Aorta (tissue), 5 donors: ENCODE data around the gene HTR3A. TPM values are rescaled to one million over a fixed set of nuclear protein-coding genes. Genes with fewer than 3 reads are reported as not detected.
"Not testable (repeated sequence)": the region's sequence is repeated elsewhere in the genome, so short reads cannot be mapped to it uniquely, and the experiment has no call there.

ENCODE experiments used
- ATAC-seq: fragments of 200-7000 bp; cut with Tn5 transposase; one replicate; pipeline ENCODE4 v1.9.1; 2022; ENCODE audit warnings: moderate library complexity; ENCODE audit not compliant: low FRiP score
- DNase-seq, 2 donors: peaks; one replicate each; pipeline ENCODE4 v3.0.0-alpha.2; 2020
- H3K27ac ChIP-seq, 2 donors: one replicate each; pipeline ENCODE4 v1.5.1; 2013; ENCODE audit warnings: low read length in 2 of 2, mild to moderate bottlenecking in 2 of 2, moderate library complexity in 2 of 2, control low read depth in 1 of 2, inconsistent platforms in 1 of 2, low read depth in 1 of 2
- H3K27me3 ChIP-seq, 2 donors: one replicate each; pipeline ENCODE4 v1.6.1; 2013; ENCODE audit warnings: control low read depth in 1 of 2, low read length in 1 of 2, mild to moderate bottlenecking in 1 of 2, moderate library complexity in 1 of 2; ENCODE audit not compliant: insufficient read depth in 2 of 2, control insufficient read depth in 1 of 2
- H3K36me3 ChIP-seq, 2 donors: one replicate each; pipeline ENCODE4 v1.6.1; 2013; ENCODE audit warnings: control low read depth in 1 of 2, low read length in 1 of 2, mild to moderate bottlenecking in 1 of 2; ENCODE audit not compliant: insufficient read depth in 2 of 2, control insufficient read depth in 1 of 2
- H3K4me1 ChIP-seq, 2 donors: one replicate each; pipeline ENCODE4 v1.6.1; 2013; ENCODE audit warnings: low read length in 2 of 2, control low read depth in 1 of 2, mild to moderate bottlenecking in 1 of 2, moderate library complexity in 1 of 2; ENCODE audit not compliant: insufficient read depth in 2 of 2, control insufficient read depth in 1 of 2
- H3K4me3 ChIP-seq, 2 donors: one replicate each; pipeline ENCODE4 v1.5.1; 2013; ENCODE audit warnings: low read length in 2 of 2, control low read depth in 1 of 2, mild to moderate bottlenecking in 1 of 2
- H3K9me3 ChIP-seq: one replicate; pipeline ENCODE4 v1.6.1; 2013; ENCODE audit warnings: mild to moderate bottlenecking, low read length; ENCODE audit not compliant: control insufficient read depth
- WGBS, 2 donors: extraction: QIAGEN DNeasy Blood & Tissue Kit; methylation state at CpG; one replicate each; pipeline ENCODE4 v1.1.7; 2013; 5-methylcytosine and 5-hydroxymethylcytosine counted together
- intact Hi-C, 2 donors: fragments of 100-400 bp; cut with DNase I; formaldehyde crosslinking; loops; one replicate each; pipeline versions ENCODE4 v1.14.2 to v1.15.0; 2022
- polyA plus RNA-seq, 2 donors: library from polyadenylated mRNA; stranded (reverse); fragments of 200-250 nt; gene quantifications; one replicate each; pipeline ENCODE4 v1.2.3, GENCODE V29; 2013
- total RNA-seq, 2 donors: library from RNA; stranded (reverse); fragmentation: NEBNext Ultra II Directional; extraction: Animal tissue kit (Norgen Biotek cat#: 25700); gene quantifications; one replicate each; pipeline ENCODE4 v1.2.1, GENCODE V29; 2021
- donor health status: healthy with polysubstance abuse.
- donor health status: Bipolar disorder and iron deficiency.
- donor health status: DM: no; HTN: no; CAD: no.
- donor health status: DM: no; HTN: no; CAD: no.
- donor health status: DM: yes; HTN: yes; CAD: no.

Gene HTR3A
- total and polyA plus RNA-seq, 4 donors = 0.20 TPM; not detected in 3

GRCh38 chr11:113942256-113942655, 32.7 kb upstream of the HTR3A start:
- ATAC-seq (no peak), DNase-seq (no peak)
- intact Hi-C loops = no loop called here
- Histone ChIP-seq H3K27me3 (no peaks in the 10 kb centered on the region), H3K4me3 (no peak overlapping the region), H3K4me1 (no peaks in the 10 kb centered on the region), H3K27ac (no peak overlapping the region), H3K9me3 (no peaks in the 10 kb centered on the region), H3K36me3 (no peaks in the 10 kb centered on the region)
- 91 to 94% methylated on average over 8 of the region's 8 CpGs for WGBS, 2 donors

GRCh38 chr11:113946162-113946561, 28.7 kb upstream of the HTR3A start:
- DNase-seq, H3K27ac ChIP-seq, H3K36me3 ChIP-seq, H3K27me3 ChIP-seq, ATAC-seq, intact Hi-C loops, H3K4me1 ChIP-seq, H3K4me3 ChIP-seq, H3K9me3 ChIP-seq: not testable (repeated sequence)
- WGBS, 2 donors = 78 to 89% methylated on average over 2 of the region's 2 CpGs

DNA sequence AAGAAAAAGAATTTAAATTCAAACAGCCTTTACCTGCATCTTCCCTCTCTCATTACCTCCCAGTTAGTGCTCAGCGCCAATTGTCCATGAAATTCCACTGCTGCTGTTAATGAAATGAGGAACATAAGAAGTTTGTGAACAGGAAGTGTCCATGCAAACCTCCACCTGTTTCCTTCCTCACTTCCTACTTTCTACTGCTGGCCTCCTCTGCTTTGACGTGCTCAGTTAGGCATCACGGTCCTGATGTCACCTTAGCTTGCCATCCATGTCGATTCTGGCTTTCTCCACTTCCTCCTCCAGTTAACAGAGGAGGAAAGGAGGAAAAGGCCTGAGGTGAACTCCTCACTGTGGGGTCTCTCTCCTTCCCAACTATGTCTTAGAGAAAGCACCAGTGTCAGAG, 26.9 kb upstream of the HTR3A start:
- Histone ChIP-seq H3K36me3 (no peaks in the 10 kb centered on the region), H3K4me1 (no peaks in the 10 kb centered on the region), H3K9me3 (no peaks in the 10 kb centered on the region), H3K27ac (no peak overlapping the region), H3K4me3 (no peak overlapping the region), H3K27me3 (no peaks in the 10 kb centered on the region)
- DNase-seq (no peak), ATAC-seq (no peak)
- intact Hi-C loops = no loop called here
- 78% methylated on average over 4 of the region's 4 CpGs for WGBS, 2 donors

- no peaks in the 10 kb centered on the region for H3K9me3 ChIP-seq
- H3K36me3 ChIP-seq = no peaks in the 10 kb centered on the region
- H3K27ac ChIP-seq = no peak overlapping the region
- no peaks in the 10 kb centered on the region for H3K4me1 ChIP-seq
- ATAC-seq (no peak), DNase-seq (no peak)
- WGBS, 2 donors = 69% methylated on average over 4 of the region's 4 CpGs
- no peak overlapping the region for H3K4me3 ChIP-seq
- intact Hi-C loops = no loop called here
- H3K27me3 ChIP-seq = no peaks in the 10 kb centered on the region
Measured at GRCh38 chr11:113949891-113950290, 25.0 kb upstream of the HTR3A start.

DNA sequence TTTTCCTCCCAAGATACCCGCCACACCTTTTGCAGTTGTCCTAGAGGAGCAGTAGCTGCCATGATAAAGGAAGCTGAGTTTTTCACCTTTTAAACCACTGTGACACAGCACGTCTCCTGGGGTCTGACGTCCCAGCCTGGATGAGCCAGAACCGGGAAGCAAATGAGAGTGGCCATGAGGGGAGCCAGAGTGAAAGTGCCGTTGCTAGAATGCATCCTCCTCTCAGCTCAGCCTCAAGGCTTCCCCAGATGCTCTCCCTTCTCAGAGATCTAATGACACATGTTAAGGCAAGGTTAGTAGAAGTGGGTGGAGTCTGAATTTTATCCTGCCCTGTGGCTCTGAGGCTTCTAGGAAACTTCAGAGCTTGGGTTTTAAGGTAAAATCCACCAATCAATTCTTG, 23.4 kb upstream of the HTR3A start:
- Histone ChIP-seq H3K27ac (no peak overlapping the region), H3K4me1 (no peaks in the 10 kb centered on the region), H3K36me3 (no peaks in the 10 kb centered on the region), H3K9me3 (no peaks in the 10 kb centered on the region), H3K27me3 (no peaks in the 10 kb centered on the region), H3K4me3 (no peak overlapping the region)
- DNase-seq = no peak
- intact Hi-C loops = no loop called here
- ATAC-seq = no peak
- WGBS, 2 donors = 48 to 52% methylated on average over 5 of the region's 5 CpGs

DNA sequence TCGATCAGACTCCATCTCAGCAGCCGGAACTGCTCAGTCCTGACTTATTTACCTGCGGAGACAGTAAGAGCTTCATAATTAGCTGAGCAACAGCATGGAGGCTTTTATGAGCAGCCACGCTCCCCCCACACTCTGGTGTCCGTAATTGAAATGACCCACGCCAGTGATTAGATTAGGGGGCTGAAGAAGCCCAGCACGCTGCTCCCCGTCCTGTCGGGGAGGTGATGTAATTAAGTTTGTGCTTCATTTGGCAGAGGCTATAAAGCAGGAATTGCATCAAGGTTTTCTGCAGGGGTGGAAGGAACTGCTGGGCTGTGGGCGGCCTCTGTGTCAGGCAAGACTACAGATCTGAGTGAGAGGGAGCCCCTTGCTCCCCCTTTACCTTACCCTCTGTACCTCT, 22.8 kb upstream of the HTR3A start:
- H3K4me3 ChIP-seq = no peak overlapping the region
- H3K36me3 ChIP-seq = no peaks in the 10 kb centered on the region
- no peak overlapping the region for H3K27ac ChIP-seq
- WGBS, 2 donors = 55% methylated on average over 10 of the region's 10 CpGs
- no peaks in the 10 kb centered on the region for H3K27me3 ChIP-seq
- no peaks in the 10 kb centered on the region for H3K4me1 ChIP-seq
- no peaks in the 10 kb centered on the region for H3K9me3 ChIP-seq
- no peak for DNase-seq
- ATAC-seq = no peak
- intact Hi-C loops = no loop called here

DNA sequence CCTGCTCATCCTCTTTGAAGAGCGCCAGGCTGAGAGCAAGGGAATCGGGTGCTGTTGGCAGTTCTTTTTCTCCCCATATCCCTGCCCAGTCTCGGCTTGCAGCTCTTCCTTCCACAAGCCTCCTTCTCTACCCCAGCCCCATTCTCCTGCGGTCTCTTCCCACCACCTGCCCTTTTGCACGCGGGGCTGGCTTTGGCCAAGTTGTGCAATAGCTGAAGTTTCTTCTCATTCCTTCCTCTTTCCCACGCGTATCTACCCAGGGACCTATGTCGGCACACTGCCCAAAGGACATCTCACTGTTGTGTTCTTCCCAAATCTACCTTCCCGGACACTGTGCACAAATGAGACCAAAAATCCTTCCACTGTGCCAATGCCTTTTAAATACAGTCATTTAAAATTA, 22.3 kb upstream of the HTR3A start:
- H3K9me3 ChIP-seq = no peaks in the 10 kb centered on the region
- intact Hi-C loops = no loop called here
- no peak for DNase-seq
- WGBS, 2 donors = 83 to 85% methylated on average over 10 of the region's 10 CpGs
- no peak overlapping the region for H3K27ac ChIP-seq
- H3K4me1 ChIP-seq = no peaks in the 10 kb centered on the region
- H3K36me3 ChIP-seq = no peaks in the 10 kb centered on the region
- ATAC-seq = no peak
- no peaks in the 10 kb centered on the region for H3K27me3 ChIP-seq
- H3K4me3 ChIP-seq = no peak overlapping the region

DNA sequence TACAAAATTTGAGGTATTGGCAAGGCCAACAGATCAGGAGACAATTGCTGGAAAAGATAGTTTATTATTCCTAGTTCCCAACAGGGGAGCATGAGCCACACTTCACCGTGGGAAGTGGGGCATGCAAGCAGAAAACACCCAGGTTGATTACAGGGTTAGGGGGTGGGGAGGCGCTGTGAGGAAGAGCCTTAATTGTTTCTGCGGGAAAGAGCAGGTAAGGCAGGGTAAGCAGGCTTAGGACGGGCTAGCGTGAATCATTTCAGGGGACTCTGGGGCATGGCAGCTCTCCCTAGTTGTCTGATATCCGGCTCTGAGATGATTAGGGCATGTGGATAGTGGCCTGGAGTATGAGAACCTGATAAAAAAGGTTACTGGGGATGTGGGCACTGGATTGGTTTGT, 20.7 kb upstream of the HTR3A start:
- Histone ChIP-seq H3K27me3 (no peaks in the 10 kb centered on the region), H3K36me3 (no peaks in the 10 kb centered on the region), H3K9me3 (no peaks in the 10 kb centered on the region), H3K4me3 (no peak overlapping the region), H3K4me1 (no peaks in the 10 kb centered on the region), H3K27ac (no peak overlapping the region)
- 54 to 64% methylated on average over 6 of the region's 6 CpGs for WGBS, 2 donors
- DNase-seq (no peak), ATAC-seq (no peak)
- intact Hi-C loops = no loop called here

- intact Hi-C loops = no loop called here
- no peaks in the 10 kb centered on the region for H3K9me3 ChIP-seq
- 48 to 51% methylated on average over 9 of the region's 9 CpGs for WGBS, 2 donors
Measured at GRCh38 chr11:113956986-113957385, 17.9 kb upstream of the HTR3A start.

More at GRCh38 chr11:113956986-113957385, 17.9 kb upstream of the HTR3A start:
- H3K36me3 ChIP-seq = no peaks in the 10 kb centered on the region
- H3K27me3 ChIP-seq = no peaks in the 10 kb centered on the region
- DNase-seq = no peak
- H3K27ac ChIP-seq = no peak overlapping the region
- ATAC-seq = peak; percentile 37
- H3K4me1 ChIP-seq = no peaks in the 10 kb centered on the region
- H3K4me3 ChIP-seq = no peak overlapping the region
